Neural cell (in vitro differentiated cells): ENCODE results near the gene MARK4.

Source experiments
- CTCF ChIP-seq: fragments of 450-650 bp; IDR thresholded peaks from 2 replicates; pipeline ENCODE4 v1.5.1; 2014; ENCODE audit warnings: antibody characterized with exemption, mild to moderate bottlenecking, moderate library complexity; ENCODE audit not compliant: poor library complexity, severe bottlenecking
- EP300 ChIP-seq: fragments of 450-650 bp; conservative IDR thresholded peaks from 2 replicates; pipeline ENCODE4 v1.6.1; 2014; ENCODE audit warnings: antibody characterized with exemption, mild to moderate bottlenecking, moderate library complexity; ENCODE audit not compliant: poor library complexity, severe bottlenecking
- EZH2 ChIP-seq: fragments of 200-600, 300-800 bp; shearing (Covaris generic), sonication (generic); IDR thresholded peaks from 2 replicates; pipeline ENCODE4 v1.6.1; 2014; ENCODE audit warnings: antibody characterized with exemption, low read length, borderline replicate concordance, mild to moderate bottlenecking; ENCODE audit not compliant: insufficient read depth, poor library complexity, severe bottlenecking
- POLR2AphosphoS5 ChIP-seq: IDR thresholded peaks from 2 replicates; pipeline ENCODE4 v1.6.1; 2012

- no peak for TF ChIP-seq EZH2
- no peak for TF ChIP-seq CTCF
- TF ChIP-seq EP300 = no peak
- no peak for TF ChIP-seq POLR2AphosphoS5
Observed at GRCh38 chr19:45322311-45322710, 71.2 kb downstream of the MARK4 start.
